GM19035 (cell line): ENCODE results near the gene TASOR2.

Source experiments
- ATAC-seq: cut with Tn5 transposase; IDR thresholded peaks from one replicate; pipeline ENCODE4 v1.9.1; 2021; ENCODE audit not compliant: unreplicated experiment

The TASOR2 gene

GRCh38 chr10:5683065-5683464 is 1.6 kb upstream of the TASOR2 start:
- ATAC-seq, result no peak

- peak; percentile 51 for ATAC-seq
These were observed 529 bp downstream of the TASOR2 start for GRCh38 chr10:5684971-5685763.

- ATAC-seq, result no peak
These were observed 1.2 kb downstream of the TASOR2 start for GRCh38 chr10:5685764-5686240.

- no peak for ATAC-seq
These were observed 3.9 kb downstream of the TASOR2 start for GRCh38 chr10:5688587-5688986.

GRCh38 chr10:5691786-5692185 is 7.1 kb downstream of the TASOR2 start:
- ATAC-seq, result no peak

DNA sequence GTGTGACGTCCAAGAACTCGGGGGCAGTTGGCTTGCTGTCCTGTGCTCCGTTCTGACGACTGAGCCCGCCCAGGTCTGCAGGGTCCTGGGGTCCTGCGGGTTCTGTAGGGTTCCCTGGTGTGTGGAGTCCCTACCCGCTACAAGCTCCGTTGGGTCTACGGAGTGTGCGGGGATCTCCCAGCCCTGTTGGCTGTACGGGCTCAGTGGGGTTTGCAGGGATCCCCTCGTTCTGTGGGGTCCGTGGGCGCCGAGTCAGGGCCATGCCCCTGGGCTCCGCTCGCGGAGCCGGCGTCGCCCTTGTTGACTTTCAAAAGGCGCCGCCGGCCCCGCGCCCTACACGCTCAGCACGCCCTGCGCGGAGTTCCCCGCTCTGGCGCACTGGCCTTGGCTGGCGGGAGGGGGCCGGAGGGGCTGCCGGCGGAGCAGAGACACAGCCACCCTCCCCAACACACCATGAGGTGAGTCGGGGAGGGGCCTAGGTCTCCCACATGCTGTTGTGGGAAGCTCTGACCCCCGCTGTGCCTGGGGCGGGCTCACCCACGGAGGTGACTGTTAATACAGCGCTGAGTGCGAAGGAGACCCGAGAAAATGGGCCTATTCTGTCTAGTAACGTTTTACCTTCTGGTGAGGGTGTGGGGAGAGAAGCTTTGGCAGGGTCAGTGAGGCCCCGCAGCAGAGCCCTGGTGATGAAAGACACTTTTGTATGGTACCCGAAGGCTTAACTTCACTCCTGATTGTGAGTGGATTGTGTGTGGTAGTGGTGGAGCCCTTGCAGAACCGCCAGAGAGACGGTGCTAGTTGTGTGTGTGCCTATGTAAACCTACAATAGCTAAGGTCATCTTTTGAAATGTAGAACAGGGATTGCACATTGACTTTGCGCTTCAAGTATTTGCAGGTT is 8.1 kb downstream of the TASOR2 start:
- peak; percentile 75 for ATAC-seq

- no peak for ATAC-seq
These were observed 9.9 kb downstream of the TASOR2 start for GRCh38 chr10:5694573-5694972.

GRCh38 chr10:5697342-5697741 is 12.7 kb downstream of the TASOR2 start:
- ATAC-seq, result no peak

- ATAC-seq, result no peak
These were observed 13.4 kb downstream of the TASOR2 start for GRCh38 chr10:5698062-5698461.

DNA sequence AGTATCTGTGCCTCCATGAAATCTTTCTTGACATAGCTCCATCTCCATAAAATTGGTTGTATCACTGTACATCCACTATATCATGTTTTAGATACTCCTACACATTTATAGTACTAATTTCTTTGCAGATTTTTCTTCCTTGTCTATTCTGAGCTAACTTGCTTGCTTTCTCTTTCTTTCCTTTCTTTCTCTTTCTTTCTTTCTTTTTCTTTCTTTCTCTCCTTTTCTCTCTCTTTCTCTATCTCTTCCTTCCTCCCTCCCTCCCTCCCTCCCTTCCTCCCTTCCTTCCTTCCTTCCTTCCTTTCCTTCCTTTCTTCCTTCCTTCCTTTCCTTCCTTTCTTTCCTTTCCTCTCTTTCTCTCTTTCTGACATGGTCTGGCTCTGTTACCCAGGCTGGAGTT is 23.7 kb downstream of the TASOR2 start:
- ATAC-seq, result no peak

- ATAC-seq, result no peak
These were observed 25.2 kb downstream of the TASOR2 start for GRCh38 chr10:5709865-5710264.

- no peak for ATAC-seq
These were observed 26.2 kb downstream of the TASOR2 start for GRCh38 chr10:5710859-5711258.

DNA sequence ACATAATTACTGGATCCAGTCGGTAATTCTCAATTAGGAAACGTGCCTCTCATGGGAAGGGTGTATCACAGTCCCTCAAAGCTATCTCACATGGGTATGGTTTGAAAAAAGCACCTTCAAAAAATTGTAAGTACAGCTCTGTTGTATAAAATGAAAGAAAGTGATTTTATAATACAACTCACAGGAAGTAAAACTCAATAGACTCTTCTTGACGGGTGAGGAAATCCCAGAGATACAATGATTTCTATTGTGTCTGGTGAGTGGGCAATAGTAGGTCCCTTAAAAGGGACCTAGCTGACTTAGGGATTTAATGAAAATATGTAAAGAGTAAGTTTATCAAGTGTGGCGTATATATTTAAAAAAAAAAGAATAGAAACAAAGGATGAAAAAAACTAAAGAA is 27.0 kb downstream of the TASOR2 start:
- no peak for ATAC-seq

- no peak for ATAC-seq
These were observed 34.9 kb downstream of the TASOR2 start for GRCh38 chr10:5719546-5719945.

GRCh38 chr10:5720182-5720581 is 35.5 kb downstream of the TASOR2 start:
- no peak for ATAC-seq

- ATAC-seq, result no peak
These were observed 39.1 kb downstream of the TASOR2 start for GRCh38 chr10:5723692-5724091.

DNA sequence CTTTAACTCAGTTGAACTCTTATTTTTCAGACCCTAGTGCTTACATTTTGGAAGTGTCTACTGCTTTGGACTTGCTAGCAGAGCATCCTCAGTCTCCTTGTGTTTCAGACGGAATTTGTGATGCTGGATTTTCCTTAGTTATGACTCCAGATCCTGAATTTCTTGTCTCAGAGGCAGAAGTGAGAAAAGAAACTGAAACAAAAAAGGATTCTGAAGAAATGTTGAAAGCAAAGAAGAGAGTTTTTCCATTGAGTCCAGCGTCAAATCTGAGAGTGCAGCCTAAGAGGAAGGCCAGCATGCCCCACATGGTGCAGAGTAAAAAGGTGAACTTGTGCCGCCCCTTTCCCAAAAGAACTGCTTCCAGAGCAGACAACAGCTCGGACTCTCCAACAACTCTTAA is 46.1 kb downstream of the TASOR2 start:
- no peak for ATAC-seq

DNA sequence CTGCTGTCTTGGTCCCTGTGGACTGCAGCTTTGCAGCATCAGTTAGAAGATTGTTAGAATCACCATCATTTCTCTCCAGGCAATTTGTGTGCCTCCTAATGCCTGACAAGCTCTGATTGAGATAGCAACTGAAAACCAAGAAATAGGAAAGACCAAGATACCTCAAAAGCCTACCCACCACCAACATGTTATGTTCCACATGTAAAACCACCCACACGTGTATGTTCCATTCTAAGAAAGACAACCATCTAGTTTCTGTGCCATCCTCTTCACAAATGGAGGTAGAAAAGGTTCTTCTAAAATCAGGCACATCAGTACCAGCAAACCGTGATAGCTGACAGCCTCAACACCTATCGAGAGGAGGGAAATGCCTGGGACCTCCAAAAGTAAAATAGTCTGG is 46.9 kb downstream of the TASOR2 start:
- no peak for ATAC-seq

DNA sequence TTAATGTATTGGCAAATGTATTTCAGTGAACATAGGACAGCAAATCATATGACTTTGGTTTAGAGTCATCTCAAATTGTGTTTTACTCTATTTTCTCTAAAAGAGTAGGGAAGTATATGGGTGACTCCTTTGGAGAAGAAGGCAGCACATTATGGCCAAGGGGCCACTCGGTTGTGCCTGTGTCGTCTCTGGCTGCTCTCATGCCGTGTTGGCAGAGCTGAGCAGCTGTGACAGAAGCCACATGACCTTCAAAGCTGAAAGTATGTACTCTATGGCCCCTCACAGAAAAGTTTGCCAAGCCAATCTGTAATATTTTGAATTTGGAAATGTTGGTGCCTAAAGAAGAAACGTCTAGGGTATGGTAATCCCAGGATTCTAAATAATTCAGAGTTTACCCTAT is 47.5 kb downstream of the TASOR2 start:
- ATAC-seq, result no peak
